ENCODE data around the gene MFSD2A. TPM values are rescaled to one million over a fixed set of nuclear protein-coding genes. Genes with fewer than 3 reads are reported as not detected.
"Not testable (repeated sequence)": the region's sequence is repeated elsewhere in the genome, so short reads cannot be mapped to it uniquely, and the experiment has no call there.

The MFSD2A gene
- total RNA-seq, 1 experiment from 2014 or later, result 1.4 TPM

DNA sequence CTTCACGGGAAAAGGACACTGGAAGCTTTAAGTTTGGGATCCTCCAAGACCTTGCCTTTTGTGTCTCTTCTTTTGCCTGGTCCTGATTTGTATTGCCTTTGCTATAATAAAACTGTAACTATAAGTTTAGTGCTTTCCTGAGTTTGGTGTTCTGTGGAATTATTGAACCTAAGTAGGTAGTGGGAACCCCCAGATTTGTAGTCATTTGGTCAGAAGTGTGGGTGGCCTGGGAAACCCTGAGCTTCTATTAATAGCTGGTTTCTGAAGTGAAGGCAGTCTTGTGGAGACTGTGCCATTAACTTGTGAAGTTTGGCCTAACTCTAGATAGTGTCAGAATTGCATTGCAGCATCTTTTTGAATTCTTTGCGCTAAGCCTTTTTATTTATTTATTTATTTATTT lies 46.4 kb upstream of the MFSD2A start:
- no TSS peak for BruUV-seq (replicated peaks)
- intact Hi-C loops (cut with micrococcal nuclease; ENCODE audit: unreplicated experiment), result no loop called here
- ChIA-PET POLR2A (ENCODE audit: unreplicated experiment) (no interaction called here), CTCF (no interaction called here)
- H3K9me2 ChIP-seq (ENCODE audit: insufficient read depth), result no peaks in the 10 kb centered on the region
- H3K9me3 ChIP-seq (ENCODE audit: insufficient read depth, low read depth), result peaks cover 7% of the 10 kb centered on the region
- H3K4me2 ChIP-seq, result no peak overlapping the region
- H3K4me3 ChIP-seq, result no peak overlapping the region
- TF ChIP-seq, protein P1, sequence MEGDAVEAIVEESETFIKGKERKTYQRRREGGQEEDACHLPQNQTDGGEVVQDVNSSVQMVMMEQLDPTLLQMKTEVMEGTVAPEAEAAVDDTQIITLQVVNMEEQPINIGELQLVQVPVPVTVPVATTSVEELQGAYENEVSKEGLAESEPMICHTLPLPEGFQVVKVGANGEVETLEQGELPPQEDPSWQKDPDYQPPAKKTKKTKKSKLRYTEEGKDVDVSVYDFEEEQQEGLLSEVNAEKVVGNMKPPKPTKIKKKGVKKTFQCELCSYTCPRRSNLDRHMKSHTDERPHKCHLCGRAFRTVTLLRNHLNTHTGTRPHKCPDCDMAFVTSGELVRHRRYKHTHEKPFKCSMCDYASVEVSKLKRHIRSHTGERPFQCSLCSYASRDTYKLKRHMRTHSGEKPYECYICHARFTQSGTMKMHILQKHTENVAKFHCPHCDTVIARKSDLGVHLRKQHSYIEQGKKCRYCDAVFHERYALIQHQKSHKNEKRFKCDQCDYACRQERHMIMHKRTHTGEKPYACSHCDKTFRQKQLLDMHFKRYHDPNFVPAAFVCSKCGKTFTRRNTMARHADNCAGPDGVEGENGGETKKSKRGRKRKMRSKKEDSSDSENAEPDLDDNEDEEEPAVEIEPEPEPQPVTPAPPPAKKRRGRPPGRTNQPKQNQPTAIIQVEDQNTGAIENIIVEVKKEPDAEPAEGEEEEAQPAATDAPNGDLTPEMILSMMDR (conservative IDR thresholded peaks at IDR 0.05), result no peak
- TF ChIP-seq EZH2 (IDR thresholded peaks at IDR 0.05; ENCODE audit: low read depth), result no peak
- H3K36me3 ChIP-seq (ENCODE audit: low read depth), result no peaks in the 10 kb centered on the region
- H3K79me2 ChIP-seq (ENCODE audit: low read depth), result no peaks in the 10 kb centered on the region
- no peaks in the 10 kb centered on the region for H3K27me3 ChIP-seq (ENCODE audit: insufficient read depth, low read depth)
- no peak overlapping the region for H3K27ac ChIP-seq
- no peak overlapping the region for H2AFZ ChIP-seq
- 0 out of 2 replicates have a peak, but pooled peaks cover 6% of the 10 kb centered on the region for H3K4me1 ChIP-seq (replicated peaks; ENCODE audit: insufficient read depth)
- DNase-seq, result no peak
- H4K20me1 ChIP-seq (ENCODE audit: insufficient read depth), result no peaks in the 10 kb centered on the region
- H3F3A ChIP-seq (ENCODE audit: insufficient read depth, low read depth), result peaks cover 13% of the 10 kb centered on the region; the same call in 1 of the 2 replicates

DNA sequence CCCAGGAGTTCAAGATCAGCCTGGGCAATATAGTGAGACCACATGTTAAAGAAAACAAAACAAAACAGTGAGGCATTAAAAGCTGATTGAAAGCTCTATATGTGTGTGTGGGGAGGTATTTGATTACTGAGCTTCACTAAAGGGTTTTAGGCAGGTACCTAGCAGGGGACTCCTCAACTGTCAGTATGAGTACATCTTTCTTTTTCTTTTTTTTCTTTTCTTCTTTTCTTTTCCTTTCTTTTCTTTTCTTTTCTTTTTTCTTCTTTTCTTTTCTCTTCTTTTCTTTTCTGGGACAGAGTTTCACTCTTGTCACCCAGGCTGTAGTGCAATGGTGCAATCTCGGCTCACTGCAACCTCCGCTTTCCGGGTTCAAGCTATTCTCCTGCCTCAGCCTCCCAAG lies 44.7 kb upstream of the MFSD2A start:
- DNase-seq, result no peak

DNA sequence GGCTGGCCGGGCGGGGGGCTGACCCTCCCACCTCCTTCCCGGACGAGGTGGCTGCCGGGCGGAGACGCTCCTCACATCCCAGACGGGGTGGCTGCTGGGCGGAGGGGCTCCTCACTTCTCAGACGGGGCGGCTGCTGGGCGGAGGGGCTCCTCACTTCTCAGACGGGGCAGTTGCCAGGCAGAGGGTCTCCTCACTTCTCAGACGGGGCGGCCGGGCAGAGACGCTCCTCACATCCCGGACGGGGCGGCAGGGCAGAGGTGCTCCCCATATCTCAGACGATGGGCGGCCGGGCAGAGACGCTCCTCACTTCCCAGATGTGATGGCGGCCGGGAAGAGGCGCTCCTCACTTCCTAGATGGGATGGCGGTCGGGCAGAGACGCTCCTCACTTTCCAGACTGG lies 41.8 kb upstream of the MFSD2A start:
- H3K36me3 ChIP-seq (ENCODE audit: low read depth); POLR2A ChIA-PET (ENCODE audit: unreplicated experiment); H3F3A ChIP-seq (ENCODE audit: insufficient read depth, low read depth); H3K9me3 ChIP-seq (ENCODE audit: insufficient read depth, low read depth); H3K4me1 ChIP-seq (replicated peaks; ENCODE audit: insufficient read depth); BruUV-seq (replicated peaks); H3K27ac ChIP-seq; CTCF ChIA-PET; H3K4me2 ChIP-seq; H3K79me2 ChIP-seq (ENCODE audit: low read depth); intact Hi-C loops (cut with micrococcal nuclease; ENCODE audit: unreplicated experiment); H3K4me3 ChIP-seq; DNase-seq; H4K20me1 ChIP-seq (ENCODE audit: insufficient read depth); H2AFZ ChIP-seq; H3K27me3 ChIP-seq (ENCODE audit: insufficient read depth, low read depth); H3K9me2 ChIP-seq (ENCODE audit: insufficient read depth): not testable (repeated sequence)

More for the DNA sequence above, 44.7 kb upstream of the MFSD2A start:
- Histone ChIP-seq H2AFZ (no peak overlapping the region), H4K20me1 (ENCODE audit: insufficient read depth) (no peaks in the 10 kb centered on the region), H3K4me2 (no peak overlapping the region), H3F3A (ENCODE audit: insufficient read depth, low read depth) (peaks cover 7% of the 10 kb centered on the region; the same call in 1 of the 2 replicates), H3K9me3 (ENCODE audit: insufficient read depth, low read depth) (peaks cover 7% of the 10 kb centered on the region), H3K79me2 (ENCODE audit: low read depth) (no peaks in the 10 kb centered on the region), H3K27me3 (ENCODE audit: insufficient read depth, low read depth) (no peaks in the 10 kb centered on the region), H3K4me3 (no peak overlapping the region), H3K4me1 (replicated peaks; ENCODE audit: insufficient read depth) (0 out of 2 replicates have a peak, but pooled peaks cover 2% of the 10 kb centered on the region), H3K9me2 (ENCODE audit: insufficient read depth) (no peaks in the 10 kb centered on the region), H3K36me3 (ENCODE audit: low read depth) (no peaks in the 10 kb centered on the region), H3K27ac (no peak overlapping the region)
- TF ChIP-seq, protein P1 (conservative IDR thresholded peaks at IDR 0.05), result no peak
- no peak for TF ChIP-seq EZH2 (IDR thresholded peaks at IDR 0.05; ENCODE audit: low read depth)
- intact Hi-C loops (cut with micrococcal nuclease; ENCODE audit: unreplicated experiment), result no loop called here
- ChIA-PET CTCF (interaction anchor here (0.6 to 1.0 kb wide), 2 partner anchors 9 to 23 kb away, joined by 3 read pairs; no protein-coding TSS in a partner anchor), POLR2A (ENCODE audit: unreplicated experiment) (no interaction called here)
- no TSS peak for BruUV-seq (replicated peaks)
